Kidney glomerular epithelial cell (primary cell): Measurements from ENCODE around the gene SCGB3A2.
"Not testable (repeated sequence)": the region's sequence is repeated elsewhere in the genome, so short reads cannot be mapped to it uniquely, and the experiment has no call there.

ENCODE experiments used
- DNase-seq: peaks from one replicate; lab custom pipeline; 2025; lab: John Stamatoyannopoulos, UW

The SCGB3A2 gene

DNA sequence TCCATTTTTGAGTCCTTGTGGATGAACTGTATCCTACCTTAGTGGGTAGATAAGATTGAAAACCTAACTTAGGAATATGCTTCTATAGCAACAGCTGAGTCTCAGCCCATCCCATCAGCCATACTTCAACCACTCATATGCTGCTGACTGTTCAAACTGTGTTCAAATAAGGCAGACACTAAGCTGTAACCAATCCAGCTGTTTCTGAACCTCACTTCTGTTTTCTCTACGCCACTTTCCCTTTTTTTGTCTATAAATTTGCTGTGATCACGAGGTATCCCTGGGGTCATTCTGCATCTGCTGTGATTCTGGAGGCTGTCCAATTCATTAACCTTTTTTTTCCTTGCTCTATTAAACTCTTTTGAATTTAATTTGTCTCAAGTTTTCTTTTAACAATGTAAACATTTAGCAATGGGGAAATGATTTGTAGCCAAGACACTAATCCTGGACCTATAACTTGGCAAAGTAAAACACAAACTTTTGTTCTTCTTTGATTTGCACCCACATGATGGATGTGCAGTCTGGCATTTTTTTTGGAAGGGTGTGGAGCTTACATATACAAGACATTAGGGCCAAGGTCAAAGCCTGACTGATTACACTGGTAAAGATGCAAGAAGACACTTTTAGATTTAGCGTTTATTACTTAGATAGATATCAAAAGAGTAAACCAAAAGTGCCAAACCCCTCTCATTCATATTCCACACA is 14.9 kb upstream of the SCGB3A2 start:
- no peak for DNase-seq

DNA sequence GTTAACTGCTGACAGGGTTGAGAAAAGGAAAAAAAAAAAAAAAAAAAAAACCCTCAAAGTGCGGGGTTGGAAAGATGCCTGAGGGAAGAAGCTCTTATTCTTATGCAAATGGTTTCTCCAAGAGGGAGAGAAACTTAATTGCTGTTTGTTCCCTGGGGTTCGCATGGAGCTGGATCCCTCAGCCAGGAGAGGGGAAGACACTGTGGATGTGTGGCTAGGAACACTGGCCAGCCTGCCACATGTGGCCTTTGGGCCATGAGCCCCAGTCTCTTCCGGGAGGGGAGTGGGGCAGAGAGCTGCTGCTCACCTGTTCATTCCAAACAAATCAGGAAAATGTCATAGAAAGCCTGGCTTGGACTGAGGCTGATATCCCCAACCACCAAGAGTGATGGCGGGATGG is 9.4 kb upstream of the SCGB3A2 start:
- no peak for DNase-seq

DNA sequence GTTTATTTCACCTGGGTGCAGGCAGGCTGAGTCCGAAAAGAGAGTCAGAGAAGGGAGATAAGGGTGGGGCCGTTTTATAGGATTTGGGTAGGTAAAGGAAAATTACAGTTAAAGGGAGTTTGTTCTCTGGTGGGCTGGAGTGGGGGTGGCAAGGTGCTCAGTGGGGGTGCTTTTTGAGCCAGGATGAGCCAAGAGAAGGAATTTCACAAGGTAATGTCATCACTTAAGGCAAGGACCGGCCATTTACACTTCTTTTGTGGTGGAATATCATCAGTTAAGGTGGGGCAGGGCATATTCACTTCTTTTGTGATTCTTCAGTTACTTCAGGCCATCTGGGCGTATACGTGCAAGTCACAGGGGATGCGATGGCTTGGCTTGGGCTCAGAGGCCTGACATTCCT is 8.6 kb upstream of the SCGB3A2 start:
- DNase-seq = not testable (repeated sequence)

GRCh38 chr5:147871980-147872549 is 6.4 kb upstream of the SCGB3A2 start:
- DNase-seq = not testable (repeated sequence)

GRCh38 chr5:147872744-147873435 is 5.6 kb upstream of the SCGB3A2 start:
- not testable (repeated sequence) for DNase-seq

DNA sequence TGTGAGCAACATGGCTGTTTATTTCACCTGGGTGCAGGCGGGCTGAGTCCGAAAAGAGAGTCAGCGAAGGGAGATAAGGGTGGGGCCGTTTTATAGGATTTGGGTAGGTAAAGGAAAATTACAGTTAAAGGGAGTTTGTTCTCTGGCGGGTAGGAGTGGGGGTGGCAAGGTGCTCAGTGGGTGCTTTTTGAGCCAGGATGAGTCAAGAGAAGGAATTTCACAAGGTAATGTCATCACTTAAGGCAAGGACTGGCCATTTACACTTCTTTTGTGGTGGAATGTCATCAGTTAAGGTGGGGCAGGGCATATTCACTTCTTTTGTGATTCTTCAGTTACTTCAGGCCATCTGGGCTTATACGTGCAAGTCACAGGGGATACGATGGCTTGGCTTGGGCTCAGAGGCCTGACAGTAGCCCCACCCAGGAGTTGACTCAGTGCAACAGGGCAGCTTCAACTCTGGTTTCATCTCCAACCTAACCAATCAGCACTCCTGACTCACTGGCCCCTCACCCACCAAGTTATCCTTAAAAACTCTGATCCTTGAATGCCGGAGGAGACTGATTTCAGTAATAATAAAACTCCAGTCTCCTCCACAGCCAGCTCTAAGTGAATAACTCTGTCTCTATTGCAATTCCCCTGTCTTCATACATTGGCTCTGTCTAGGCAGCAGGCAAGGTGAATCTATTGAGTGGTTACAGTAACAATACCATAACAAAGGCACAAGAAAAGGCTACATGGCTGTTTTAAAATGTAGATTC is 4.2 kb upstream of the SCGB3A2 start:
- DNase-seq = not testable (repeated sequence)

DNA sequence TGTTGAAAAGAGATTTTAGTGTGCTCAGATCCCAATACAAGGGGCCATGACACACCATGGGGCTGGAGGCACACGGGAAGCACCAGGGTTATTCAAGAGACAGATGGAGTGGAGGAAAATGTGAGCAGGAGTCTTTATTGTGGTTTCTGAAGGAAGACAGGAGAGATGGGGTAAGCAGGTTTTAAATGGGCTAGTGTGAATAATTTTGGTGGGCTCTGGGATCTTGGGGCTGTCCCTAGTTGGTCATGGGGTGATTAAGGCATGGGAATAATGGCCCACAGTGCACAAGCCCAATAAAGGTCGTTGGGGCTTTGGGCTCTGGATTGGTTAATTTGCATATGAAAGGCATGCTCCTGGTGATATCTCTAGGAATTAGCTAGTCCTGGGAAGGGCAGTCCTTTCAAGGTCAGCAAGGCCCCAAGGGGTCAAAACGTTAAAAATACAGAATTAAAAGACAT is 3.6 kb upstream of the SCGB3A2 start:
- DNase-seq = no peak

DNA sequence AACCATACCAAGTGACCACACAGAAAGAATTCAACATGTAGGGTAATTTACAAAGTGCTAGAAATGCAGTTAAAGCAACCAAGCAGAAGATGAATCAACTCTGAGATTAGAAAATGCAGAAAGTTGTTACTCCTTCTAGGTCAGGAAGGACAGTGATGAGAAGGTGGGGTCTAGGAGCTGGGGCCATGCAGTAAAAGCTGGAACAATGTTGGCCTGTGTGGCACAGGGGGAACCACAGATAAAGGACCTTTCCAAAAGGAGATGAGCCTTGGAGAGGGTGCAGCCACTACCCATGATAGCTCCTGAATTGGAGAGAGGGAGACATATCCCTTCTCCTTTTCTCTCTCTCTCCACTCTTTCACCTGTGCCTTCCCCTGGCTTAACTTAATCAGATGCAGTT is 2.4 kb upstream of the SCGB3A2 start:
- DNase-seq = no peak

- no peak for DNase-seq
Observed at GRCh38 chr5:147876626-147877025, 1.9 kb upstream of the SCGB3A2 start.

- no peak for DNase-seq
Observed at GRCh38 chr5:147879784-147880183, 1.3 kb downstream of the SCGB3A2 start.

DNA sequence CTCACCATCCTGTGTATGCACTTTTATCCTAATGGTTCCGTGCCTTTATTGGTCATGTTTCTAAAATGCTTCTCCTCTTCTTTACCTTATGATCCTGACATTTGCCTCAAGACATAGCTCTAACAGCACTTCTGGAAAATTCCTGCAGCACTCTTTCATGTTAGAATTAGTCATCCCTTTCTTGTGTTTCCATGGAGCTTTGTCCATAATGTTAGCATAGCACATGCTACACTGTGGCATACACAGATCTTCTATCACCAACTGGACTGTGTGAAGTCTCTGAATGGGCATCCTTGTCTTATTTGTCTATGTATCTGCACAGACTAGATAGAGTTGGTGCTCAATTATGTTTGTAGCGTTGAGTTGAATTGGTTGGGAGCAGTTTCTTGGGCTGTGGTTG is 2.0 kb downstream of the SCGB3A2 start:
- no peak for DNase-seq

DNA sequence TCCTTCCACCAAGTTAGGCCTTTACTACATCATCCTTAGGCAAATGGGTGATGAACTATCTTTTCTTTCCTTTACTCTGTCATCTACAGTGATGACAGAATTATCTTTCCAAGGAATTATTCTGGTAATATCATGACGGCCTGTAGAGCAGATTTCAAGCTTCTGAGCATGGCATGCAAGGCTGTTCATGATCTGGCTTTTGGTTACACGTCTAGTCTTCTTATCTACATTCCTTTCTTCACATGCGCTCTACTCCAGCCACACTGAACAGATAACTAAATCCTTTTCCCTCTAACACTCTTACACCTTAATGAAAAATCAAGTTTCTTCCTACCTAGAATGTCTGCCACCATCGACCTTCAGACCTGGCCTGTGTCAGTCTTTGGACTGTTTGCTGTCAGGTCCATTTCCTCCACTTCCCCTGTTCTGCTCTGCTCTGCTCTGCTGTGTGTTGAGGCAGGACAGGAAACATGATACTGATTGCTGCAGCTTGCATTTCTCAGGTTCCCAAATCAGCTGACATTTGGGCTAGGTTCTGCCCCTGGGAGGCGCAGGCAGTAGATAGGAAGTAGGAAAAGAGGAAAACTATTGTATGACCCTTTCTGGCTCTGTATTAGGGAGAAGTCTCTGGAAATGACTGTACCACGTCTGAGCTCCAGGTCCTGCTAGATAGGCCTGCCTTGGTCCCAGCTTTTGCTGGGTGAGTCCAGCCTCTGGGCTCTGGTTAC is 4.2 kb downstream of the SCGB3A2 start:
- DNase-seq = no peak

DNA sequence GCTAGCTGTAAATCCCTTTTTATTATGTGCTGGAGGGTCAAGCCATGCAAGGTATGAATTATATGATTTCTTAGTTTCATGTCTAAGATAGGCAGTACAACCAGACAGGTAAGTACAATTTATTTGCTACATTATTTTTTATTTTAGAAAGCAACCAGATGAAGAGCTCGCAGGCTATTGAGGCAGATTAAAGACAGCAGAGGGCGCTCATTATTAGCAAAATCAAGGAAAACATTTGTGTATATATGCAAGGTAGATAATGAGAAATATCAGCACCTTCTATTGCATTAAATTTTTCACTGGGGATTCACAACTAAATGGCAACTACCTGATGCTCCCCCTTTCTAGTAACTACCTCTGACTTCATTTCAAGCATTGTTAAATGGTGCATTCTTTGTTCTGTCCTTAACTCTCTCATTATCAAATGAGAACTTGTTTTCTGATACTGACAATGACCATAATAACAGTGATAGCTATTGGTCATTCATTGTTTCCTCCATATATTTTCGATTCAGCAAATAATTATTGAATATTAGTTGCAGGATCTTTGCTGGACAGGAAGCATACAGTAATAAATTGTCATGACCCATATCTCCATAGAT is 8.6 kb downstream of the SCGB3A2 start:
- DNase-seq = peak; percentile 34

DNA sequence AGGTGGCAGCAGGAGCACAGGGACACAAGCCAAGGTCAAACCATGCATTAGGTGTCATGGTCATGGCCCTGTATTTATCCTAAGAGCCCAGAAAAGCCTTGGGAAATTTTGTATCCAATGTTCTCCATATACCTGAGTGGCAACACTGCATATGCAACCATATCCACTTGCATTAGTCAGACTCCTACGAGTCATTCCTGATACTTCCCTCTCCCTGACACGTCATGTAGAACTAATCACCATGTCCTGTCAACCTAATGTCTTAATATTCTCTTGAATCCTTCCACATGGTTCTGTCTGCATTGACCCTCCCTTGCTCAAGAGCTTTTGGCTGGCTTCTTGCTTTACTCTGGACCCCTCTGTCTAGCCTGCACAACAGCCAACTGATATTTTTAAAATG is 9.4 kb downstream of the SCGB3A2 start:
- DNase-seq = peak; percentile 10

DNA sequence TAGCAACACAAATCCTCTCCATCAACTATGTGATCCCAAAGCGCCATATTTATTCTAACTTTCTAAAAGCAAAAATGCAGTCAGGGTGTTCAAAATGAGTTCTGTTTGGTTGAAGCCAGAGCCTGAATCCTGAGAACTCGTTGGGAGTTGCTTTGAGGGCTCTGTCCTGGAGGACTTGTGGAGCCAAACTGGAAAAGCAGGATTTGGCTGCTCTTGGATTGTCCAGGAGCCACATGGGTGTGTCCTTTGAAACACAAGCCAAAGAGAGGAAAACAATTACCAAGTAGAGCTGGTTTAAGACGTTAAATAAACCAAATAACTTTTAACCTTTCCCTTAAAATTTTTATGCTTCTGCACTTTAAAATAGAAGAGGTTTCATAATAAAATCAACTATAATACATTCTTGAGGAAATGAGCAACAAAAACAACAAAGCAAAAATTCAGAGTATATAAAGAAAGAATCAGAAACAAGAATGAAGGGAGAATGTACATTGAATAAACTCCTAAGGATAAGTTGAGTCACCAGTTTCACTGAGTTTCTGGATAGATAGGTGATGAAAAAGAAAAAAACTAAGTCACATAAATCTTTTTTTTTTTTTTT is 14.3 kb downstream of the SCGB3A2 start:
- DNase-seq = no peak

DNA sequence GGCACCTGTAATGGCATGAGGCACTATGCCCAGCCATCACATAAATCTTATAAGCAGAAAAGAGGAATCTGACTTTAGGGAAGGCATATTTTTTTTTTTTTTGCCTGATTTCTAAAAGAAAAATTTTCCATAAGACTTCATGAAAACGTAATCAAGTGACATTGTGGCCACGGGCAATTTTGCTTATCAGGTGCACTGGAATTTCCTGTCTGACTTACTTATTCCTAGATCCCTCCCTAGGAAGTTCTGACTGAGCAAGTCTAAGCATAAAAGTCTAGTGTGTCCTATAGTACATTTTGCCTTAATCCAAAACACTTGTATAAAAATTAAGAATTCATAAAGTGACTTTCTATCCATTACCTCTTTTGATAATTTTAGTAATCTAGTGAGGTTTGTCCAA is 15.3 kb downstream of the SCGB3A2 start:
- DNase-seq = no peak

- DNase-seq = no peak
Observed at GRCh38 chr5:147895864-147896263, 17.4 kb downstream of the SCGB3A2 start.

DNA sequence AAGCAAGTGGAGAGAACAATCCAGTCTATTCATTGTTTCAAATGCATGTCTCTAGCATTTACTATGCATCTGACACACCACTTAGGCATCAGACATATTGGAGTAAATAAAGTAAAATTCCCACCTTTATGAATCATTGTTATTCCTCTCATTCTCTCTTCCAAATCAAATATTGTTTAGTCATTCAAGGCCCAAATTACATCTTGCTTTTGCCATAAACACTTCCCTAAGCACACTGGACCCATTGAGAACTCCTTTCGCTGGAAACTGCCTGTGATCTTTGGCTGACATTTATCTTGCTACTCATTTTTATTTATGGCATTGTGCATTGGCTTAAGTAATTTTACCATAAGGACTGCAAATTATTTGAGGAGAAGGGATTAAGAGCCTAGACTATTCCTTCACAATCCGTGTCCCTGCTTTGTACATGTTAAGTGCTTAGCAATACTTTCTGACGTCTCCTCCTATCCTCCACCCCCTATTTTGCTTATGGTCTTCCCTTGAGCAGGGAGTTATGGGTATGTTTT is 20.4 kb downstream of the SCGB3A2 start:
- DNase-seq = peak; percentile 20

- DNase-seq = peak; percentile 29
Observed at GRCh38 chr5:147901599-147902039, 23.1 kb downstream of the SCGB3A2 start.

GRCh38 chr5:147902609-147903115 is 24.2 kb downstream of the SCGB3A2 start:
- DNase-seq = no peak
